Erythroblast (primary cell): Measurements from ENCODE around the gene TSEN15.
"Not testable (repeated sequence)": the region's sequence is repeated elsewhere in the genome, so short reads cannot be mapped to it uniquely, and the experiment has no call there.

Source experiments
- DNase-seq, 2 experiments: peaks; one replicate each; lab custom pipeline; 2025; lab: John Stamatoyannopoulos, UW
- GATA1 ChIP-seq: IDR thresholded peaks from 2 replicates; pipeline ENCODE4 v1.6.1; 2011; ENCODE audit warnings: low read depth, mild to moderate bottlenecking, control low read depth, low read length, moderate library complexity
- POLR2A ChIP-seq: IDR thresholded peaks from 2 replicates; pipeline ENCODE4 v1.6.1; 2011; ENCODE audit warnings: mild to moderate bottlenecking, low read length

TSEN15 gene

GRCh38 chr1:184035719-184036516 lies 15.6 kb upstream of the TSEN15 start:
- TF ChIP-seq GATA1: no peak
- no peak for TF ChIP-seq POLR2A
- DNase-seq: no peak

GRCh38 chr1:184036517-184036949 lies 15.0 kb upstream of the TSEN15 start:
- DNase-seq: no peak
- TF ChIP-seq POLR2A: no peak
- TF ChIP-seq GATA1: no peak

- TF ChIP-seq POLR2A (no peak), GATA1 (no peak)
- no peak for DNase-seq
These were observed 13.5 kb upstream of the TSEN15 start for GRCh38 chr1:184037849-184038591.

GRCh38 chr1:184039126-184039525 lies 12.4 kb upstream of the TSEN15 start:
- no peak for DNase-seq
- TF ChIP-seq POLR2A (no peak), GATA1 (no peak)

- no peak for TF ChIP-seq POLR2A
- no peak for TF ChIP-seq GATA1
- DNase-seq: no peak
These were observed 9.8 kb upstream of the TSEN15 start for GRCh38 chr1:184041731-184042130.

- not testable (repeated sequence) for DNase-seq
These were observed 8.2 kb upstream of the TSEN15 start for GRCh38 chr1:184043315-184043714.

GRCh38 chr1:184044603-184045376 lies 6.7 kb upstream of the TSEN15 start:
- TF ChIP-seq POLR2A: no peak
- no peak for TF ChIP-seq GATA1
- DNase-seq: no peak

- not testable (repeated sequence) for DNase-seq
These were observed 4.0 kb upstream of the TSEN15 start for GRCh38 chr1:184047541-184047940.

GRCh38 chr1:184048561-184049240 lies 2.8 kb upstream of the TSEN15 start:
- no peak for DNase-seq
- TF ChIP-seq POLR2A (no peak), GATA1 (no peak)

GRCh38 chr1:184049291-184049690 lies 2.2 kb upstream of the TSEN15 start:
- TF ChIP-seq POLR2A (no peak), GATA1 (no peak)
- no peak for DNase-seq

- no peak for DNase-seq
- no peak for TF ChIP-seq POLR2A
- TF ChIP-seq GATA1: no peak
These were observed 1.6 kb upstream of the TSEN15 start for GRCh38 chr1:184049836-184050468.

GRCh38 chr1:184050636-184051035 lies 894 bp upstream of the TSEN15 start:
- TF ChIP-seq POLR2A (no peak), GATA1 (no peak)
- no peak for DNase-seq

GRCh38 chr1:184051138-184051484 lies 419 bp upstream of the TSEN15 start:
- TF ChIP-seq GATA1: no peak
- TF ChIP-seq POLR2A: no peak
- no peak for DNase-seq
